ENCODE measurements around the gene RNASEL. TPM values are rescaled to one million over a fixed set of nuclear protein-coding genes. Genes with fewer than 3 reads are reported as not detected.

RNASEL gene
- total RNA-seq (2016; rRNA removed; fragmentation: Illumina TruSeq; extraction: Trizol) (0.13 and 0.20 TPM in 2 replicates), polyA plus RNA-seq (2011; rRNA removed) (0.05 and 0.16 TPM in 2 replicates), polyA minus RNA-seq (2011; rRNA and poly(A)+ RNA removed; ENCODE audit: low replicate concordance) (0.04 and 1.8 TPM in 2 replicates), Bru-seq, nascent RNA (percentile 13 among the genes with signal in this experiment), BruChase-seq, experiment 1, labeled RNA remaining after a 6-hour chase (not detected), BruChase-seq, experiment 2, labeled RNA remaining after a 2-hour chase (not detected)
- not detected in 2 replicates for total RNA-seq (2016; cell fraction: cytosol; rRNA removed; fragmentation: Illumina TruSeq; extraction: Trizol; ENCODE audit: low read depth)
- total RNA-seq (2016; cell fraction: insoluble cytoplasmic fraction; rRNA removed; fragmentation: Illumina TruSeq; extraction: Trizol), result 0.09 and 0.12 TPM in 2 replicates
- 0.07 TPM in 1 of 2 replicates, not detected in the other for total RNA-seq (2016; cell fraction: membrane; rRNA removed; fragmentation: Illumina TruSeq; extraction: Trizol)
- 0.09 TPM in 2 replicates for total RNA-seq (2016; cell fraction: nucleus; rRNA removed; fragmentation: Illumina TruSeq; extraction: Trizol)
- 0.01 and 0.09 TPM in 2 replicates for polyA plus RNA-seq (2011; cell fraction: cytosol; rRNA removed)
- 0.06 and 0.29 TPM in 2 replicates for polyA plus RNA-seq (2011; cell fraction: nucleus; rRNA removed)
- polyA plus RNA-seq (2012), result 0.04 and 0.08 TPM in 2 replicates
- not detected in 2 replicates for polyA plus RNA-seq (2016; cell fraction: cytosol; fragmentation: Illumina TruSeq; extraction: Trizol; ENCODE audit: low read depth)
- polyA plus RNA-seq (2016; cell fraction: insoluble cytoplasmic fraction; fragmentation: Illumina TruSeq; extraction: Trizol; ENCODE audit: low read depth), result 0.15 TPM in 1 of 2 replicates, not detected in the other
- polyA plus RNA-seq (2016; cell fraction: membrane; fragmentation: Illumina TruSeq; extraction: Trizol; ENCODE audit: low read depth), result not detected in 2 replicates
- 0.15 and 0.18 TPM in 2 replicates for polyA plus RNA-seq (2016; cell fraction: nucleus; fragmentation: Illumina TruSeq; extraction: Trizol; ENCODE audit: insufficient read depth, low read depth)
- not detected in 2 replicates for polyA minus RNA-seq (2011; cell fraction: cytosol; rRNA and poly(A)+ RNA removed)
- polyA minus RNA-seq (2011; cell fraction: nucleus; rRNA and poly(A)+ RNA removed), result 0.13 and 0.37 TPM in 2 replicates
- long read RNA-seq, experiment 1, result 0 reads
- long read RNA-seq, experiment 2, result 0 reads

GRCh38 chr1:182588500-182589396, at the start of gene RNASEL:
Gene RNASEL, minus strand, starts transcription at chr1:182589256. Its CDS starts 2,450 bp downstream, at chr1:182586806.
- peak within 1 kb of the TSS; percentile 73 for H3K4me2 ChIP-seq (ENCODE audit: low read depth, low read length)
- no peaks in the 10 kb centered on the region; a peak in 1 of 5 replicates for H3K27me3 ChIP-seq (ENCODE audit: control insufficient read depth in 1 of 2, insufficient read depth in 2 of 2, low read length in 2 of 2)
- ChIA-PET POLR2A (no interaction called here), CTCF (ENCODE audit: low intra/inter-chr PET ratio, low total read pairs) (no interaction called here)
- DNase-seq (ENCODE audit: low spot score) (no peak), ATAC-seq (peak; percentile 57), FAIRE-seq (no peak)
- no peak within 1 kb of the TSS for H3K27ac ChIP-seq (ENCODE audit: extremely low read length, insufficient read depth, low read length)
- WGBS (ENCODE audit: low lambda C conversion rate), result 14% methylated on average over 19 of the region's 20 CpGs
- H3K36me3 ChIP-seq (replicated peaks in 1 of 2; ENCODE audit: control insufficient read depth in 1 of 2, insufficient read depth in 2 of 2, low read length in 2 of 2), result no peaks in the 10 kb centered on the region
- H3K9me3 ChIP-seq (ENCODE audit: low read length), result no peaks in the 10 kb centered on the region
- H3K9ac ChIP-seq (ENCODE audit: insufficient read depth, low read depth, low read length), result 0 out of 2 replicates have a peak within 1 kb of the TSS, but pooled peaks have one; percentile 23
- H2AFZ ChIP-seq (ENCODE audit: low read length), result peak within 1 kb of the TSS; percentile 60
- H3K4me1 ChIP-seq (ENCODE audit: insufficient read depth, low read length), result peaks cover 9% of the 10 kb centered on the region
- no peaks in the 10 kb centered on the region for H3K79me2 ChIP-seq (ENCODE audit: insufficient read depth, low read length)
- peak within 1 kb of the TSS; percentile 51 to 67 (median 51) for H3K4me3 ChIP-seq (replicated peaks in 1 of 3; ENCODE audit: insufficient read depth in 1 of 3, low read depth in 2 of 3, low read length in 3 of 3)
- intact Hi-C loops (cut with micrococcal nuclease; ENCODE audit: unreplicated experiment), result no loop called here
- no TSS peak for BruUV-seq (replicated peaks)
- in situ Hi-C loops (cut with HindIII; ENCODE audit: extremely low pct_ligation_motif_present, low pct_unique_long_range_greater_than_20kb), result no loop called here
- H4K20me1 ChIP-seq (ENCODE audit: insufficient read depth, low read length), result no peaks in the 10 kb centered on the region
- TF ChIP-seq NR2F2 (IDR thresholded peaks at IDR 0.05; ENCODE audit: borderline replicate concordance, low read depth), result no peak
- TF ChIP-seq, protein P1, sequence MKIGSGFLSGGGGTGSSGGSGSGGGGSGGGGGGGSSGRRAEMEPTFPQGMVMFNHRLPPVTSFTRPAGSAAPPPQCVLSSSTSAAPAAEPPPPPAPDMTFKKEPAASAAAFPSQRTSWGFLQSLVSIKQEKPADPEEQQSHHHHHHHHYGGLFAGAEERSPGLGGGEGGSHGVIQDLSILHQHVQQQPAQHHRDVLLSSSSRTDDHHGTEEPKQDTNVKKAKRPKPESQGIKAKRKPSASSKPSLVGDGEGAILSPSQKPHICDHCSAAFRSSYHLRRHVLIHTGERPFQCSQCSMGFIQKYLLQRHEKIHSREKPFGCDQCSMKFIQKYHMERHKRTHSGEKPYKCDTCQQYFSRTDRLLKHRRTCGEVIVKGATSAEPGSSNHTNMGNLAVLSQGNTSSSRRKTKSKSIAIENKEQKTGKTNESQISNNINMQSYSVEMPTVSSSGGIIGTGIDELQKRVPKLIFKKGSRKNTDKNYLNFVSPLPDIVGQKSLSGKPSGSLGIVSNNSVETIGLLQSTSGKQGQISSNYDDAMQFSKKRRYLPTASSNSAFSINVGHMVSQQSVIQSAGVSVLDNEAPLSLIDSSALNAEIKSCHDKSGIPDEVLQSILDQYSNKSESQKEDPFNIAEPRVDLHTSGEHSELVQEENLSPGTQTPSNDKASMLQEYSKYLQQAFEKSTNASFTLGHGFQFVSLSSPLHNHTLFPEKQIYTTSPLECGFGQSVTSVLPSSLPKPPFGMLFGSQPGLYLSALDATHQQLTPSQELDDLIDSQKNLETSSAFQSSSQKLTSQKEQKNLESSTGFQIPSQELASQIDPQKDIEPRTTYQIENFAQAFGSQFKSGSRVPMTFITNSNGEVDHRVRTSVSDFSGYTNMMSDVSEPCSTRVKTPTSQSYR (CRISPR knock-in tag; IDR thresholded peaks at IDR 0.05; ENCODE audit: borderline replicate concordance), result no peak
- TF ChIP-seq KLF16 (CRISPR knock-in tag; IDR thresholded peaks at IDR 0.05), result no peak
- peak; percentile 31; the same call in 1 of the 2 replicates for TF ChIP-seq ZNF350 (CRISPR knock-in tag; IDR thresholded peaks at IDR 0.05; ENCODE audit: borderline replicate concordance, low read depth)
- TF ChIP-seq GABPB1 (CRISPR knock-in tag; IDR thresholded peaks at IDR 0.05), result peak; percentile 30; the same call in 1 of the 2 replicates
- no peak for TF ChIP-seq POLR2AphosphoS5 (IDR thresholded peaks at IDR 0.05; ENCODE audit: low read depth, low read length)
- no peak for TF ChIP-seq KLF11 (CRISPR knock-in tag; IDR thresholded peaks at IDR 0.05)
- TF ChIP-seq CREB1 (IDR thresholded peaks at IDR 0.05), result 0 out of 2 replicates have a peak, but pooled peaks have one; percentile 13
- TF ChIP-seq CREB1 (CRISPR knock-in tag; IDR thresholded peaks at IDR 0.05), result no peak
- TF ChIP-seq PHF20 (CRISPR knock-in tag; IDR thresholded peaks at IDR 0.05), result peak; percentile 22; the same call in 1 of the 2 replicates
- no peak for TF ChIP-seq KDM5A (IDR thresholded peaks at IDR 0.05; ENCODE audit: borderline replicate concordance, low read length)
- TF ChIP-seq FOXA3 (CRISPR knock-in tag; IDR thresholded peaks at IDR 0.05), result no peak
- TF ChIP-seq FOSL2 (CRISPR knock-in tag; IDR thresholded peaks at IDR 0.05), result no peak
- no peak for TF ChIP-seq ZNF501 (CRISPR knock-in tag; IDR thresholded peaks at IDR 0.05)
- peak; percentile 70 for TF ChIP-seq IRF2 (CRISPR knock-in tag; IDR thresholded peaks at IDR 0.05)
